Transverse colon (tissue), 4 donors: ENCODE results near the gene ATF5. TPM values are rescaled to one million over a fixed set of nuclear protein-coding genes. Genes with fewer than 3 reads are reported as not detected.

Source experiments
- DNase-seq: peaks from one replicate; pipeline ENCODE4 v3.0.0-alpha.2; 2019
- H3K27ac ChIP-seq, 4 donors: fragments of 200-600 bp; sonication (generic); 2 replicates each; pipeline ENCODE4 v1.5.1; 2016 to 2018; ENCODE audit warnings: inconsistent platforms in 4 of 4
- H3K27me3 ChIP-seq: fragments of 200-600 bp; sonication (generic); 2 replicates; pipeline ENCODE4 v1.5.1; 2017; ENCODE audit warnings: inconsistent platforms
- H3K36me3 ChIP-seq, 4 donors: fragments of 200-600 bp; sonication (generic); 2 replicates each; pipeline ENCODE4 v1.5.1; 2017 to 2019; ENCODE audit warnings: inconsistent platforms in 4 of 4
- H3K4me1 ChIP-seq, 4 donors: fragments of 200-600 bp; sonication (generic); 2 replicates each; pipeline ENCODE4 v1.5.1; 2017 to 2020; ENCODE audit warnings: inconsistent platforms in 4 of 4
- H3K4me3 ChIP-seq, 4 donors: fragments of 200-600 bp; sonication (generic); 1 replicate in 1 of 4; 2 replicates in 3 of 4; pipeline versions ENCODE4 v1.5.1 to v1.6.1; 2017 to 2019; ENCODE audit warnings: inconsistent platforms in 4 of 4
- H3K9me3 ChIP-seq, 2 donors: fragments of 200-600 bp; sonication (generic); 2 replicates each; pipeline ENCODE4 v1.5.1; 2017 to 2019; ENCODE audit warnings: inconsistent platforms in 2 of 2
- EP300 ChIP-seq: sonication (generic); formaldehyde crosslinking; IDR thresholded peaks from one replicate; pipeline ENCODE4 v1.6.1; 2017; ENCODE audit warnings: antibody characterized with exemption, low read depth
- POLR2A ChIP-seq: fragments of 450-650 bp; IDR thresholded peaks from one replicate; pipeline ENCODE4 v1.6.1; 2016; ENCODE audit warnings: antibody characterized with exemption, mild to moderate bottlenecking, moderate library complexity
- POLR2AphosphoS5 ChIP-seq, 3 donors: sonication (generic); formaldehyde crosslinking; IDR thresholded peaks; one replicate each; pipeline ENCODE4 v1.6.1; 2016; ENCODE audit warnings: antibody characterized with exemption in 3 of 3
- WGBS, 2 donors: methylation state at CpG; one replicate each; pipeline ENCODE4 v1.1.5; 2018; ENCODE audit warnings: low coverage in 1 of 2; 5-methylcytosine and 5-hydroxymethylcytosine counted together
- in situ Hi-C, 4 donors: fragments of 200-750 bp; cut with MboI; loops; one replicate each; pipeline versions ENCODE4 v1.15.0 to v1.15.1; 2017; ENCODE audit warnings: low sequenced_read_pairs in 3 of 4, low pct_ligation_motif_present in 1 of 4, low pct_unique_long_range_greater_than_20kb in 1 of 4
- intact Hi-C: fragments of 100-400 bp; cut with DNase I; formaldehyde crosslinking; loops from one replicate; pipeline ENCODE4 v1.15.1; 2023; ENCODE audit warnings: low total_unique reads
- total RNA-seq, 4 donors: library from RNA; depleted of rRNA; stranded (reverse); fragments of >200 nt; gene quantifications; one replicate each; pipeline ENCODE4 v1.1.0, GENCODE V29; 2016
- TF ChIP-seq, protein P1 (sequence below), 5 experiments: fragments of 200-600 bp in 3 of 5; fragments of 450-650 bp in 2 of 5; sonication (generic) in 3 of 5; IDR thresholded peaks; 1 replicate in 2 of 5; 2 replicates in 3 of 5; pipeline ENCODE4 v1.5.1; 2016 to 2017; ENCODE audit warnings: antibody characterized with exemption in 5 of 5, inconsistent platforms in 3 of 5, mild to moderate bottlenecking in 2 of 5, moderate library complexity in 1 of 5

Gene ATF5
- total RNA-seq, 4 donors from 2014 or later = 2.6 to 10.5 (median 5.4) TPM

DNA sequence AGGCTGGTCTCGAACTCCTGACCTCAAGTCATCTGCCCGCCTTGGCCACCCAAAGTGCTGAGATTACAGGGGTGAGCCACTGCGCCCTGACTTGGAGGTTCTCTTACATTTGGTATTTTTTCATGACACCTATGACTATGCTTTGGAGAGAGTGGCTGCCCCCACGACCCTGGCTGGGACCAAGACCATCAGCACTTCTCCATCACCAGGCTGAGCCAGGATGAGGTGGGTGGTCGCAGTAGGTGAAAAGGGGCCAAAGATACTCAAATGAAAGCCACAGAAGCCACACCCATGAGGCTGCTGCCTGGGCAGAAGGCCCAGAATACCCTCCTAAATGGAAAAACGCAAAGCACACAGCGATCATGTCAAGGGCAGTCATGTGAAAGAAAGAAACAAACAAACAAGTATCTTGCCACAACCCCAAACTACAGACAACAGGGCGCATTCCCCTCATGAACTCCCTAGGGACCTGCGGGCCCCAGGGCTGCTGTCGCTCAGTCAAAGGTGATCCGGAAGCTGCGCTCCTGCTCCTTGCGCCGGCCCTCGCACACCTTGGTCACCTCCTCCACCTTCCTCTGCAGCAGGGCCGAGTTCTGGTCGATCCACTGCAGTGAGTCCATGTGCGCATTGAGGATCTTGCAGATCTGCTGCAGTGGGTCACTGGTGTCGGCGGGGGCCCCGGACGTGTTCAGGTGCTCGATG, 21.1 kb upstream of the ATF5 start:
- DNase-seq = no peak
- WGBS, 2 donors = 60 to 84% methylated on average over 2 to 23 of the region's 23 CpGs
- no peak overlapping the region for H3K27ac ChIP-seq
- in situ Hi-C loops (no loop called here), intact Hi-C loops (no loop called here)
- H3K4me1 ChIP-seq = peaks cover 0 to 14% (median 3%) of the 10 kb centered on the region in 4 donors
- H3K4me3 ChIP-seq = no peak overlapping the region
- TF ChIP-seq, protein P1, sequence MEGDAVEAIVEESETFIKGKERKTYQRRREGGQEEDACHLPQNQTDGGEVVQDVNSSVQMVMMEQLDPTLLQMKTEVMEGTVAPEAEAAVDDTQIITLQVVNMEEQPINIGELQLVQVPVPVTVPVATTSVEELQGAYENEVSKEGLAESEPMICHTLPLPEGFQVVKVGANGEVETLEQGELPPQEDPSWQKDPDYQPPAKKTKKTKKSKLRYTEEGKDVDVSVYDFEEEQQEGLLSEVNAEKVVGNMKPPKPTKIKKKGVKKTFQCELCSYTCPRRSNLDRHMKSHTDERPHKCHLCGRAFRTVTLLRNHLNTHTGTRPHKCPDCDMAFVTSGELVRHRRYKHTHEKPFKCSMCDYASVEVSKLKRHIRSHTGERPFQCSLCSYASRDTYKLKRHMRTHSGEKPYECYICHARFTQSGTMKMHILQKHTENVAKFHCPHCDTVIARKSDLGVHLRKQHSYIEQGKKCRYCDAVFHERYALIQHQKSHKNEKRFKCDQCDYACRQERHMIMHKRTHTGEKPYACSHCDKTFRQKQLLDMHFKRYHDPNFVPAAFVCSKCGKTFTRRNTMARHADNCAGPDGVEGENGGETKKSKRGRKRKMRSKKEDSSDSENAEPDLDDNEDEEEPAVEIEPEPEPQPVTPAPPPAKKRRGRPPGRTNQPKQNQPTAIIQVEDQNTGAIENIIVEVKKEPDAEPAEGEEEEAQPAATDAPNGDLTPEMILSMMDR (IDR thresholded peaks at IDR 0.05) = no peak
- TF ChIP-seq POLR2AphosphoS5 (IDR thresholded peaks at IDR 0.05) = no peak
- TF ChIP-seq EP300 = no peak
- no peak for TF ChIP-seq POLR2A
- no peaks in the 10 kb centered on the region for H3K27me3 ChIP-seq
- peaks cover 0 to 14% (median 6%) of the 10 kb centered on the region in 4 donors for H3K36me3 ChIP-seq
- H3K9me3 ChIP-seq = no peaks in the 10 kb centered on the region

DNA sequence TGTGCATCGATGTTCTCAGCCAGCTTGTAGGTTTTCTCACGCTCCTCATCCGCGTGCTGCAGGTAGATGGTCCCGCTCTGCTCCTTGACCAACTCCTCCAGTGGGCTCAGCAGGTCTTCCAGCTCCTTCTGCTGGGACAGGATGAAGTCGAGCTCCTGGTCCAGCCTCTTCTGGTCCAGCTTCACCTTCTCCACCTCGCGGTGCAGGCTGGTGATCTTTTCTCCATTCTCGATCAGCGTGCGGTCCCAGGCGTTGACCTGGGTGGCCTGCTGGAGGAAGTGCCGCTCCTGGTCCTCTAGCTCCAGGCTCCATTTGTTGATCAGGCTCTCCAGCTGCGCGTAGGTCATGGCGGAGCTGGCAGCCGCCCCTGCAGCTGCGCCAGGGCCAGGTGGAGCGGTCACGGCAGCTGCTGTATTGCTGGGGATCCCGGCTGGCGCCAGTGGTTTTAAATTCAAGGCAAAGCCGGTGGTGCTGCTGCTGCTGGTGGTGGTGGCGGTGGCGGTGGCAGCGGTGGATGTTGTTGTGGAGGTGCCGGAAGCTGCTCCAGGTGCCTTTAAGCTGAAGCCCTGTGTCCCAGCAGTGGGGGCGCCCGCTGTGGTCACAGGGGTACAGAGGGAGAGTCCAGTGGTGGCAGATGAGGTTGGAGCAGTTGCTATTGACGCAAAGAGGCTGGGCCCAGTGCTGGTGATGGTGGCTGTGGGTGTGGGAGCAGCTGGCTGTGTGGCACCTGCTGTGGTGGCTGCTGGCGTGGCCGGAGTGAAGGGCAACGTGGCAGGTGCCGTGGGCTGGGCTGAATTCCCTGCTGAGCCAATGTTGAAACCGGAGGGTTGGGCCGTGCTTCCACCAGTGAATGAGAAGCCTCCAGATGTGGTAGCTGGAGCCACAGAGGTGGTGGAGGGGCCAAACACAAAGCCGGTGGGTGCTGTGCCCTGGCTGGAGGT, 20.3 kb upstream of the ATF5 start:
- 97% methylated on average over 37 of the region's 37 CpGs; no CpG with 5 or more reads in 1 of the 2 donors for WGBS, 2 donors
- intact Hi-C loops (no loop called here), in situ Hi-C loops (no loop called here)
- Histone ChIP-seq H3K4me3 (no peak overlapping the region), H3K9me3 (no peaks in the 10 kb centered on the region), H3K4me1 (peaks cover 0 to 14% (median 3%) of the 10 kb centered on the region in 4 donors), H3K27ac (no peak overlapping the region), H3K27me3 (no peaks in the 10 kb centered on the region), H3K36me3 (peaks cover 0 to 16% (median 6%) of the 10 kb centered on the region in 4 donors)
- TF ChIP-seq EP300 = no peak
- TF ChIP-seq, protein P1 (IDR thresholded peaks at IDR 0.05) = no peak
- no peak for TF ChIP-seq POLR2A
- DNase-seq = no peak

DNA sequence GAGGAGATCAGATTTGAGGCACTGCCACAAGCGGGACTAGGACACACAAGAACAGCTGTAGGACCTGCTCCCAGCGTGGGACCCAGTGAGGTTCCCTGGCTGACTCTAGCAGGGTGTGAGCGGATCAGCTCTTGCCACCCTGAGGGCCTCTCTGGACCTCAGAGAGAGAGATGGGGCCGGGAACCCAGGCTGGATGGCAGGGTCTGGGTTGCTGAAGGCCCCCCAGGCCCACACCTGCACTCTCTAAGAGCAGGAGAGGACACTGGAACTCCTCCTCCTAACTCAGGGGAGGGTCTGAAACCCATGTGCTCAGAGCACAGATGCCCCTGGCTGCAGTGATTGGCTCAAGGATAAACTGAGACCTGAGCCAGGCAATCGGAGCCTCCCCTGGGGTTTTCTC, 18.8 kb upstream of the ATF5 start:
- no peak for TF ChIP-seq POLR2AphosphoS5 (IDR thresholded peaks at IDR 0.05)
- TF ChIP-seq, protein P1 (IDR thresholded peaks at IDR 0.05) = no peak
- TF ChIP-seq EP300 = no peak
- no peak for TF ChIP-seq POLR2A
- no peak overlapping the region for H3K27ac ChIP-seq
- H3K4me3 ChIP-seq = no peak overlapping the region
- no peaks in the 10 kb centered on the region for H3K9me3 ChIP-seq
- intact Hi-C loops (no loop called here), in situ Hi-C loops (no loop called here)
- H3K27me3 ChIP-seq = no peaks in the 10 kb centered on the region
- H3K36me3 ChIP-seq = peaks cover 0 to 16% (median 6%) of the 10 kb centered on the region in 4 donors
- peaks cover 0 to 14% (median 3%) of the 10 kb centered on the region in 4 donors for H3K4me1 ChIP-seq
- no peak for DNase-seq
- 91% methylated on average over 5 of the region's 5 CpGs; no CpG with 5 or more reads in 1 of the 2 donors for WGBS, 2 donors
